ENCODE data around the gene CSK.
"Not testable (repeated sequence)": the region's sequence is repeated elsewhere in the genome, so short reads cannot be mapped to it uniquely, and the experiment has no call there.

CSK gene

GRCh38 chr15:74781431-74782258 lies at the start of gene CSK:
TSS of gene CSK (plus strand) at chr15:74782080. CDS start at chr15:74798298, 16,218 bp downstream.
- TF ChIP-seq CTCF (conservative IDR thresholded peaks at IDR 0.05): peak; percentile 100
- peak within 1 kb of the TSS; percentile 97 for H3K27ac ChIP-seq

- H3K27ac ChIP-seq: no peak overlapping the region
- TF ChIP-seq CTCF (conservative IDR thresholded peaks at IDR 0.05): no peak
Observed at GRCh38 chr15:74732846-74733245, 49.0 kb upstream of the CSK start.

- no peak overlapping the region for H3K27ac ChIP-seq
- no peak for TF ChIP-seq CTCF (conservative IDR thresholded peaks at IDR 0.05)
Observed at GRCh38 chr15:74733269-74733668, 48.6 kb upstream of the CSK start.

GRCh38 chr15:74735305-74735704 lies 46.6 kb upstream of the CSK start:
- no peak for TF ChIP-seq CTCF (conservative IDR thresholded peaks at IDR 0.05)
- no peak overlapping the region for H3K27ac ChIP-seq

GRCh38 chr15:74738239-74738638 lies 43.6 kb upstream of the CSK start:
- H3K27ac ChIP-seq: not testable (repeated sequence)

GRCh38 chr15:74742422-74742821 lies 39.5 kb upstream of the CSK start:
- TF ChIP-seq CTCF (conservative IDR thresholded peaks at IDR 0.05): no peak
- no peak overlapping the region for H3K27ac ChIP-seq

- TF ChIP-seq CTCF (conservative IDR thresholded peaks at IDR 0.05): no peak
- H3K27ac ChIP-seq: no peak overlapping the region
Observed at GRCh38 chr15:74746389-74746788, 35.5 kb upstream of the CSK start.

GRCh38 chr15:74748322-74748946 lies 33.4 kb upstream of the CSK start, which contains the start of gene CYP1A2:
TSS of gene CYP1A2 (plus strand) at chr15:74748845. CDS start at chr15:74749739, 894 bp downstream.
- no peak within 1 kb of the TSS for H3K27ac ChIP-seq
- no peak for TF ChIP-seq CTCF (conservative IDR thresholded peaks at IDR 0.05)

Data from VCaP (cell line).